HG03159 (cell line): ENCODE measurements around the gene BTN3A1.
"Not testable (repeated sequence)": the region's sequence is repeated elsewhere in the genome, so short reads cannot be mapped to it uniquely, and the experiment has no call there.

ENCODE experiments used
- ATAC-seq: cut with Tn5 transposase; IDR thresholded peaks from one replicate; pipeline ENCODE4 v1.9.1; 2021; ENCODE audit warnings: mild to moderate bottlenecking, moderate library complexity; ENCODE audit not compliant: unreplicated experiment

Gene BTN3A1

DNA sequence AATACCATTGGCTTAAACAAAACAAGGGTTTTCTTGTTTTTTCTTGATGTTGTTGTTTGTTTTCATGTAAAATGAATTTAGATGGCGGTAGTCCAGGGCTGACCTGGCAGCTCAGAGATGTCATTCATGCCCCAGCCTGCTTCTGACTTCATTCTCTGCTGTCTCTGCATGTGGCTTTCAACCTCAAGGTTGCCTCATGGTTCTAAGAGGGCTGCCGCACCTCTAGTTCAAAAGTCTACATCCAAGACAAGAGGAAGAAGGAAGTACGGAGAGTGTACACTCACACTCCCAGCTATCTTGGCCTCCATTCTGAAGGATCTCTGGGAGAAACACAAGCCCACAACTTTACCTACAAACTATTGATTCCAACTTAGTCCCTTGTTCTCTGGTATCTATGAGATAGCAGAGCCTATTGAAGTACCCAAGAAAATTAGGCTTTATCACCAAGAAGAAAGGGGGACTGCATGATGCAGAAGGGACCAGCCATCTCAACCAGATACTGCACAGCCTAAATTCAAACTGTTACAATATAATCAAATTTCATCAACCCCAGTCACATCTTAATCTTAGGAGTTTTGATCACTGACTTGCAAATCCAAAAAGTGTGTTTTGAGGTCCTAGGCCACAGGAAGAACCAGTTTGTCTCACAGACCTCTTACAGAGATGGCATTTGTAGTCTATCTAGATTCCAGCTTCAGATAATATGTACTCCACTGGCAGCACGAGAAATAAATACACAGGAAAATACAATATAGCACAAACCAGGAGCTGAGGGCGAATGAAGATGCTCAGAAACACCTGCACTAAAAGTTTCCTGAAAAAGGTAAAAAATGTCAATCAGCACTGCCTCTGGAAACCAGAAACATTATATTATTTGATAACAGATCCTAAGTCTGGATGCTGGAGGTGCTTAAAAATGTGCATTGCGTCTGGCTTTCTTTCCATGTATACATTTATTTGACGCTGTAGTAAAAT, 37.4 kb downstream of the BTN3A1 start:
- no peak for ATAC-seq

DNA sequence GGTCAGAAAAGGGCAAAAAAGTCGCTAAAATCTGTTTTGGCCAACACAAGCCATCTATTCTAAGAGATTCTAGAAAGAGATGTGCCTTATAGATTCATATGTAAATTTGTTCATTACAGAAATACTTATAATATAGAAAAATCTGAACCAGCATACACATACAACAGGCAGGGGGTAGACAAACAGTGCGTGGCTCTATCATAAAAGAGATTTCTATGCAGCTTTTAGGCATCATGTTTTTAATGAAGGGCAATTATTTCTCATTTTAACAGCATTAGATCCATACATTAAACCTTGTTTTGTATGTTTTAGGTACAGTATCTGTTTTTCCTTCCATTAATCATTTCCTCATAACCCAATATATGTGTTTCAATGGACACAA, 38.9 kb downstream of the BTN3A1 start:
- ATAC-seq = no peak

DNA sequence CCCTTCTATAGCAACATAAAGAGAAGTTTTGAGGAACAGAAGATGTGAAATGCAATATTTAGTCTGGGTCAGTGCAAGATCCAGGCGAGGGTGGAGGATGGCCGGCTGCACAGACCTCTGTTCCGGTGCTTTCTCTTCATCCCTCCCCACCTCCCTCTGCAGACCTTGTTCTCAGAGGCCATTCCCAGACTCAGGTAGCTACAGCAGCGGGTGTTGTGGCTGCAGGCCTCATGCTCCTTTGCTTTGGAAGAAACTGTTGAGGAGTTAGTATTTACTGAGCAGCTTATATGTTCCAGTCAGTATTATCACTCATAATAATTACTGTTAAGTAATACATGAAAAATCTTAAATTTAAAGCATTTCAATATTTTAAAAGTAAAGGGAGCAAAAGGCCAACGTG, 39.9 kb downstream of the BTN3A1 start:
- ATAC-seq = no peak

DNA sequence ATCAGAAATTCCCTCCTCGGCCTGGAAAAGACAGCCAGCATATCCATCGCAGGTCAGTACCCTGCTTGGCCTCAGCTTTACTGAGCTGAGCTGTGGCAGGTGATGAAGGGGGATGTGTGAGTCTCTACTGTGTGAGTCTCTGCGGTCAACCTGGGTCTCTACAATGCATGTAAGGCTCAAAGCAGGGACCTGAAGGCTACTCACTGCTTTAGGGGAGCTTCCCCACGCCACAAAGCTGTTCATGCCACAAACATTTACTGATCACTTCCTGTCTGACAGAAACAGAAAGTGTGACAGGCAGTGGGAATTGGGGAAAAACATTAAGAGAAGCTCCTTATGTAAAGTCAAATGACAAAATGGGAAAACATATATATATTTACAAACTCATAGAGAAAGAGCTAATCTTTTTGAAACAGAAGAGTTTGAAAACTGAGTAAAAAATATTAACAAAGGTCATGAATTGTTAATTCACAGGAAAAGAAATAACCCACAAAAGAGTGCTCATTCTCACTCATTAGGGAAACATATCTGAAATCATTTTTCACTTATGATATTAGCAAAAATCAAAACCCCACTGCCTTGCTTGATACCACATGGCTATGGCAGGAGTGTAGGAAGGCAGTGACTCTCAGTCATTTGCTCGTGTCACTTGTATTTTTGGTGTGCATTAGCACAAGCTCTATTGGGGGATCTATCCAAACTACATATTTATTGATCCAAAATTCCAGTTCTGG, 44.0 kb downstream of the BTN3A1 start:
- ATAC-seq = no peak

DNA sequence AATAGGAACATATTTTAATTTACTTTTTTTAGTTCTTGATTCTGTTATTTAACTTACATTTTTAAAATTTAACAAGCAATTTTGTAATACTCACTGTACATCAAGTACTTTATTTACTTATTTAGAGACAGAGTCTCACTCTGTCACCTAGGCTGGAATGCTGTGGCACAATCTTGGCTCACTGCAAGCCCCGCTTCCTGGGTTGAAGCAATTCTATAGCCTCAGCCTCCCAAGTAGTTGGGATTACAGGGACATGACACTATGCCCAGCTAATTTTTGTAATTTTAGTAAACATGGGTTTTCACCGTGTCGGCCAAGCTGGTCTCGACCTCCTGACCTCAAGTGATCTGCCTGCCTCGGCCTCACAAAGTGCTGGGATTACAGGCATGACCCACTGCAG, 45.2 kb downstream of the BTN3A1 start:
- ATAC-seq = no peak

DNA sequence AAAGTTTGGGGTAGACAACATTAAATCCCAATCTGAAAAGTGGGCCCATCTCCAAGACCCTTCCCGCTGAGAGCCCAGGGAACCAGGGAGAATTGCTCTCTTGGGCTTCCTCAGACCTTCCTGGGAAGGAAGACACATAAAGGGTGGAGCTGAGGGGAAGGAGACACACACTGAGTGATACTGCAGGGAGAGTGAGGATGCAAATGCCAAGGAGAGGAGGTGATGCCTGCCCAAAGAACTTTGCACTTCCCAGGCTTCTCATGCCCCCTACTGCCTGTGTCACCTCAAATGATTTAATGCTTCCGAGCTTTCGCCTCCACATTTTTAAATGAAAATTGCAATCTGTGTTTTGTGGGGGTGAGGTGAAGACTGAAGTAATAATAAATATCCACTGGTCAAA, 48.2 kb downstream of the BTN3A1 start:
- ATAC-seq = no peak

DNA sequence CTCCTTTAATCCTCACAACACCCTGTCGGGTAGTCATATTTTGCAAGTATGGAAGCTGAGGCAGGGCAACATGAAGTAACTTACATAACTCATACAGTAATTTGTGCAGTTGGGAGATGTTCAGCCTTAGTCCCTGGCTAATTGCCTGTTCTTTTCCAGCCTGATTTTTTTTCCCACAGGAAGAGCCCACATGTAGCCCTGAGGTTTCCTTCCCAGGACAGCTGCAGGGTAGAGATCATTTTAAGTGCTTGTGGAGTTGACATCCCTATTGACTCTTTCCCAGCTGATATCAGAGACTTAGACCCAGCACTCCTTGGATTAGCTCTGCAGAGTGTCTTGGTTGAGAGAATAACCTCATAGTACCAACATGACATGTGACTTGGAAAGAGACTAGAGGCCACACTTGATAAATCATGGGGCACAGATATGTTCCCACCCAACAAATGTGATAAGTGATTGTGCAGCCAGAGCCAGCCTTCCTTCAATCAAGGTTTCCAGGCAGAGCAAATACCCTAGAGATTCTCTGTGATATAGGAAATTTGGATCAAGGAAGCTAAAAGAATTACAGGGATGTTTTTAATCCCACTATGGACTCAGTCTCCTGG, 50.7 kb downstream of the BTN3A1 start:
- no peak for ATAC-seq

DNA sequence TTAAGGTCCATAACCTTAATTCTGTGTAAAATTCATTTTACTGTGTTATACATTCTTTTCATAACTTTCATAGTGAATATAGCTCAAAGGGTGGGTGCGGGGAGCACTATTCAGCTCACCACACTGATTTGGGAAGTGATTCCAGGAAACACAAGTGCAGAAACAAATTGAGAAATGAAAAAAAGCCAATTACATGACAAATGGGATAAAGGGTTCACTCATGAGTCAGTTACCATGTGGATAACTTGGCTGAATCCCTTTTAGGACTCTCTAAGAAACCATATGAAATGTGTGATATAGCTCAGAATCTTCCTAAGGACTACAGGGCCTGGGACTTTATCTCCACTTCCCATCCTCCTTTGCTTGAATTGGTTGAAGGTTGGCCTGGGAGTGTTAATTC, 52.6 kb downstream of the BTN3A1 start:
- ATAC-seq = no peak

DNA sequence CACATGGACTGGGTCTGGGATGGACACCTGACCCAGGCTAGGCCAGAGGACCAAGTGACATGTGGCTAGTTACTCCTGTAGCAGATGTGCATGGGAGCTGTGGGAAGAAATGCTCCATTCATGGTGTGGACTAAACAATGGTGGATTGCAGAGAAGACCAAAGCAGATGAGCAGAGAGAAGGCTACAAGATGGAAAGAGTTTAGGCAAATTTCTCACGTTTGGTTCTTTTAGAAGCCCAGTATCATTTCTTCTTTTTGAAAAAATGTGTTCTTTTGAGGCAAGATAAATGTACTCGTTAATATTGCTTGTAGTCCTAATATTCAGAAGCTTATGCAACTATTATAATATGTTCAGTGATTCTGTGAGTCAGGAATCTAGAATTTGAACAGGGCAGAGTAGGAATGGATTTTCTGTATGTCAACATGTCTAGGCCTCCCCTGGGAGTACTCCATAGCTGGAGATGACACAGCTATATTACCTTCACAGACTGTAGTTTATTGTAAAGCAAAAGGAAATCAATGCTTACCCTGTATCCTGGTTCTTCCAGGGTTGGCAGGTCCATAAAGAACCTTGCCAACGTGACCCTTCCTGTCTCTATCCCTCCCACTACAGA, 53.4 kb downstream of the BTN3A1 start:
- ATAC-seq = no peak

DNA sequence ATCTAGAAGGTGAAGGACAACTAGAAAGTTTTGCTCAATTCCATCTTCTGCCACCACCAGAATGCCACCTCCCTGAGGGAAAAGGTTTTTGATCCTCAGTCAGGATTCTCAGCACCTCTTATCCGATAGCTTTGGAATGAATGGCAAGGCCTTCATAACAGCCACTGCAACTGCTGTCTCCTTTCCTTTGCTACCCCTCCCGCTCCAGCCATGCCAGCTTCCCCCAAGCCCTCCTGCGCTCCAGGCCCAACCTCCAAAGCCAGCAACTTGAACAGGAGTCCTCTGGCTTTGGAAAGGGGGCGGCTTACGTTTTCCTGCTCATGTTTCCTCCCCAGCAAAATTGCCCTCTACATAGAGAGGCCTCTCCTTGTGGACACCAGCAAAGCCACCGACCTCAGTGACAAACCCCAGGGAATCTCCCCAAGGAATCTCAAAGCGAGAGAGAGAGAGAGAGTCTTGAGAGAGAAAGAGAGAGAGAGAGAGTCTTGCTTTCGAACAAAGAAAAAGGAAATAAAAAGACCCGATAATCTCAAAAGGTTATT, 55.3 kb downstream of the BTN3A1 start:
- ATAC-seq = peak; percentile 12

DNA sequence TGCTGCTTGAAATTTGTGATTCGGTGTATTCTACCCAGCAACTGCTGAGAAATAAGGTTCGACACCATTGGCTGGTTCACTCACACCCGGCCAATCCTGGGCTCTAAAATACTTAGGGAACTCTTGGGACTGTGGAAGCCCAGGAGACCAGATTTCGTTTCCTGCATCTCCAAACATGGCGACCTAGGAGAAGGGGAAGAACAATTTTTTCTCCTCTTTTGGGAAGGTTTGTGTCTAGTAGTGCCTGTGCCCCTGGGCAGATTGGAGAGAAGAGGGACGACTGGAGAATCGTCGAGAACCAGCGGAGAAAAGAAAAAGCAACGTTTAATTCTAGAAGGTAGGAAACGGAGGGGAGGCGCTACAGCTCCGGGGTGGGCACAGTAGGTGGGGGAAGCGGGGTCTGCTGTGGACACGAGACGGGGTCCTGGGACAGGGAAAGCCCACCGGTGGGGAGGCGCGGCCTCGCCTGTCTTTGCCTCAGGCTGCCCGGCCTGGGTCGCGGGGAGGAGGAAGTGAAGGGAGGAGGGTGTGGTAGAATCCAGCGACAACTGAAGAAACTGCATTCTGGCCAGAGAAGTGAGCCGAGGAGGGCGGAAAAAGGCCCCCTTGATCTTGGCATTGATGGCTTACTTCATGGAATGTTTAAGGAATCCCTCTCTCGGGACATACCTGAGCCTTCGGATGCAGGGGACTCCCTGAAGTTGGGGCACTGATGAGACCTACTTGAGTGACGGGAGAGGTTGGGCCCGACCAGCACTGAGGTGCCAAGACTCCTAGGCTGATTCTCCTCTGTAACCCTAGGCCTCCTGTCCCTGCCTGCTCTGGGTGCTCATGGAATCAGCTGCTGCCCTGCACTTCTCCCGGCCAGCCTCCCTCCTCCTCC, 56.0 kb downstream of the BTN3A1 start, which contains the start of gene BTN2A1:
BTN2A1 (plus strand) TSS at position 150 of the 883 bp plus-strand sequence; CDS start at position 832, 682 bp downstream.
- ATAC-seq = peak; percentile 98

DNA sequence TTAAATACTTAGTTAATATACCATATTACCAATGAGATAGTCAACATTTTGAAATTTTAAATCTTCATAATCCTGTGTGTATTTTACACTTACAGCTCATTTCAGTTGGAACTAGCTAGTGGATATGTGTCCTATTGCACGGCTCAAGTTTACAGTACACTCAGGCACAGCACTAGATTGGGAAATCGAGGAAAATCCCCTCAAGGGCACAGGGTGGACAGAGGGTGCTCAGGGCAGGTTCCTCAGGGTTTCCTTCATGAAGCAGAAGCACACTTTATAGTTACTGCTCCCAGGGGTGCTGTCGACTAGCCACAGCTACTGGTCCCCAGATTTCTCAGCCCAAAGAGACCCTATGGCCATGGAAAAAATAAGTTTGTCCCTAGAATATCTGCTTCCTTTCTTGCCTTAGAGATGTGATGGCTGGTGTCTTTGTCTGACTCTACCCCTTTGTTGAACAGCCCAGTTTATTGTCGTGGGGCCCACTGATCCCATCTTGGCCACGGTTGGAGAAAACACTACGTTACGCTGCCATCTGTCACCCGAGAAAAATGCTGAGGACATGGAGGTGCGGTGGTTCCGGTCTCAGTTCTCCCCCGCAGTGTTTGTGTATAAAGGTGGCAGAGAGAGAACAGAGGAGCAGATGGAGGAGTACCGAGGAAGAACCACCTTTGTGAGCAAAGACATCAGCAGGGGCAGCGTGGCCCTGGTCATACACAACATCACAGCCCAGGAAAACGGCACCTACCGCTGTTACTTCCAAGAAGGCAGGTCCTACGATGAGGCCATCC, 57.1 kb downstream of the BTN3A1 start:
- ATAC-seq = no peak

DNA sequence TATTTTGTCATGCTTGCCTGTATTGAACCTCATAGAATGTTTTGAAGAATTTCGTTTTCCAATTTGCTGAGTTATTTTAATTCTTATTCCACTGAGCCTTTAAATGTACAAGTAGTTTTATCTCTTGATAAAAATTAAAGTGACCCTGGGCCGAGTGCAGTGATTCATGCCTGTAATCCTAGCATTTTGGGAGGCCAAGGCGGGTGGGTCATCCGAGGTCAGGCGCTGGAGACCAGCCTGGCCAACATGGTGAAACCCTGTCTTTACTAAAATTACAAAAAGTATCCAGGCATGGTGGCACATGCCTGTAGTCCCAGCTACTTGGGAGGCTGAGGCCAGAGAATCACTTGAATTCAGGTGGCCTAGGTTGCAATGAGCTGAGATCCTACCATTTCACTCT, 59.3 kb downstream of the BTN3A1 start:
- not testable (repeated sequence) for ATAC-seq

DNA sequence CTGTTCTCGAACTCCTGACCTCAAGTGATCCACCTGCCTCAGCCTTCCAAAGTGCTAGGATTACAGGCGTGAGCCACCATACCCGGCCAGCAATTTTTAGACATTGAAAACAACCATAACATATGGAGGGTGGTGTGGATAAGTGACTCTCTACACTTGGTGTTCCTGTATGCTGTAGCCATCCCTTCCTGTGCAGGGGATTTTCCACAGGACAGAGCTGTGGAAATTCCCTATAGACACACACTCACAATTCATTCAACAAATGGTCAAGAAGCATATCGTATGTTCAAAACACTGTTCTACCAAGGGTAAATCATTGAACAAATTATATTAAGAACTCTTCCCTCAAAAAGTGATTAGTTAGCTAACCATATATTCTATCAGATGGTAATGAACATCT, 61.9 kb downstream of the BTN3A1 start:
- no peak for ATAC-seq

DNA sequence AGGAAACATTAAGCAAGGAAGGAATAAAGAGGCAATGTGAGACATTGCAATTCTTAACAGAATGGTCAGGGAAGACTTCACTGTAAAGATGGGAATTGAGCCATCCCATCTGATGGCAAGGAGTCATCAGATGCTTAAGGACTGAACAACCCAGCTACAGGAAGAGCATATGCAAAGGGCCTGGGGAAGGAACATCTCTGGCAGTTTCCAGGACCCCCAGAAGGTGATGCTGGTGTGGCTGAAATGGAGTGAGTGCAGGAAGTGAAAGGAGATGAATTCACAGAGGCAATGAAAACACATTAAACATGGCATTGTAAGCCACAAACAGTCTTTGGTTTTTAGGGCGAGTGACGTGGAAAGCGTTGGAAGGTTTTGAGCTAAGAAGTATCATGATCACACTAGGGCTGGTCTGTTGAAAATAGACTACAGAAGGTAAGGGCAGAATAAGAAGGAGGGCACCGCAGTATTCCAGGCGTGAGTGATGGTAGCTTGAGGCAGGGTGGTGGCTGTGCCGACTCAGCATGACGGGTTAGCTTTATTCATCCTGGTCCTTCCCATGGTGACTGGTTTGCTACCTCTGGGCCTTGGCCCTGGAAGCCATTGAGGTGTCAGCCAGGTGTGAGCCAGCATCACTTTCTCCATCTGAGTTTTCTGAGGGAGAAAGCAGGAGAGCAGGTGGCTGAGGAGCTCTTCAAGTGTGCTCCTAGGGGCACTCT, 62.5 kb downstream of the BTN3A1 start:
- ATAC-seq = no peak
